IMR-90 (cell line): Measurements from ENCODE around the gene BRSK1. TPM values are rescaled to one million over a fixed set of nuclear protein-coding genes. Genes with fewer than 3 reads are reported as not detected.

Source experiments
- ATAC-seq: fragments of 200-7000 bp; cut with Tn5 transposase; 2 replicates; pipeline ENCODE4 v1.9.1; 2020; ENCODE audit warnings: low read depth, mild to moderate bottlenecking, moderate library complexity
- BruUV-seq: library from RNA; stranded (reverse); fragments of 400-500 nt; replicated peaks from 2 replicates; lab custom pipeline; 2021; lab: Mats Ljungman, UMichigan
- CTCF ChIA-PET: fragments of 300-600 bp; formaldehyde crosslinking; extraction: SDS; loops from one replicate; lab custom pipeline; 2021; ENCODE audit warnings: antibody characterized with exemption; lab: Yijun Ruan, JAX
- POLR2A ChIA-PET: fragments of 300-600 bp; sonication (Branson Sonifier 250); formaldehyde crosslinking; loops from one replicate; lab custom pipeline; 2022; ENCODE audit warnings: antibody characterized with exemption; ENCODE audit not compliant: unreplicated experiment; lab: Charles Lee
- DNase-seq: peaks from one replicate; pipeline ENCODE4 v3.0.0; 2013
- H2AFZ ChIP-seq: replicated peaks from 2 replicates; pipeline ENCODE3; 2013; ENCODE audit warnings: low read length, mild to moderate bottlenecking; ENCODE audit not compliant: poor library complexity
- H2AK5ac ChIP-seq: 2 replicates; pipeline ENCODE4 v1.6.1; 2013; ENCODE audit warnings: low read depth, low read length, inconsistent platforms
- H2AK9ac ChIP-seq: replicated peaks from 2 replicates; pipeline ENCODE3; 2013; ENCODE audit warnings: mild to moderate bottlenecking, low read depth, low read length, moderate library complexity; ENCODE audit not compliant: poor library complexity
- H2BK120ac ChIP-seq: 2 replicates; pipeline ENCODE4 v1.6.1; 2013; ENCODE audit warnings: low read depth, low read length, inconsistent platforms
- H2BK15ac ChIP-seq: 3 replicates; pipeline ENCODE4 v1.6.1; 2013; ENCODE audit warnings: low read depth, low read length, inconsistent platforms
- H2BK20ac ChIP-seq: 2 replicates; pipeline ENCODE4 v1.6.1; 2013; ENCODE audit warnings: low read depth, mild to moderate bottlenecking, inconsistent platforms, low read length, moderate library complexity
- H2BK5ac ChIP-seq: 2 replicates; pipeline ENCODE4 v1.6.1; 2013; ENCODE audit warnings: mild to moderate bottlenecking, low read depth, low read length, inconsistent platforms; ENCODE audit not compliant: poor library complexity, severe bottlenecking
- H3K14ac ChIP-seq: replicated peaks from 2 replicates; pipeline ENCODE4 v1.6.1; 2013; ENCODE audit warnings: low read depth, low read length, inconsistent platforms
- H3K18ac ChIP-seq: 2 replicates; pipeline ENCODE4 v1.6.1; 2013; ENCODE audit warnings: low read depth, low read length, control low read depth
- H3K23ac ChIP-seq: 2 replicates; pipeline ENCODE4 v1.6.1; 2013; ENCODE audit warnings: low read depth, low read length, inconsistent platforms
- H3K27ac ChIP-seq: 2 replicates; pipeline ENCODE4 v1.5.1; 2013; ENCODE audit warnings: mild to moderate bottlenecking, control low read depth, low read length; ENCODE audit not compliant: insufficient read depth
- H3K27me3 ChIP-seq: 2 replicates; pipeline ENCODE4 v1.6.1; 2013; ENCODE audit warnings: low read length; ENCODE audit not compliant: control insufficient read depth, insufficient read depth
- H3K36me3 ChIP-seq: 2 replicates; pipeline ENCODE4 v1.6.1; 2013; ENCODE audit warnings: low read length, mixed read lengths; ENCODE audit not compliant: control insufficient read depth, insufficient read depth
- H3K4ac ChIP-seq: 2 replicates; pipeline ENCODE4 v1.6.1; 2013; ENCODE audit warnings: low read depth, low read length, inconsistent platforms
- H3K4me1 ChIP-seq: 2 replicates; pipeline ENCODE4 v1.6.1; 2013; ENCODE audit warnings: low read length, mixed read lengths; ENCODE audit not compliant: control insufficient read depth, insufficient read depth
- H3K4me2 ChIP-seq: 2 replicates; pipeline ENCODE4 v1.6.1; 2013; ENCODE audit warnings: low read depth, mild to moderate bottlenecking, control low read depth, low read length, moderate library complexity
- H3K4me3 ChIP-seq: 2 replicates; pipeline ENCODE4 v1.5.1; 2013; ENCODE audit warnings: low read depth, mild to moderate bottlenecking, control low read depth, low read length, moderate library complexity; ENCODE audit not compliant: insufficient read depth
- H3K56ac ChIP-seq: 2 replicates; pipeline ENCODE4 v1.6.1; 2013; ENCODE audit warnings: low read length, inconsistent platforms; ENCODE audit not compliant: insufficient read depth; ENCODE audit errors: extremely low read depth
- H3K79me1 ChIP-seq, 2 experiments: 2 replicates each; pipeline ENCODE4 v1.6.1; 2013; ENCODE audit warnings: low read length in 2 of 2, inconsistent platforms in 1 of 2, low read depth in 1 of 2
- H3K9ac ChIP-seq: 2 replicates; pipeline ENCODE4 v1.6.1; 2013; ENCODE audit warnings: low read depth, low read length, control low read depth
- H3K9me1 ChIP-seq: 2 replicates; pipeline ENCODE4 v1.6.1; 2013; ENCODE audit warnings: low read length, inconsistent platforms; ENCODE audit not compliant: insufficient read depth
- H3K9me3 ChIP-seq: 2 replicates; pipeline ENCODE4 v1.6.1; 2013; ENCODE audit warnings: low read length; ENCODE audit not compliant: control insufficient read depth, insufficient read depth
- H4K20me1 ChIP-seq: 2 replicates; pipeline ENCODE4 v1.6.1; 2013; ENCODE audit warnings: low read length, inconsistent platforms; ENCODE audit not compliant: insufficient read depth
- H4K5ac ChIP-seq: 2 replicates; pipeline ENCODE4 v1.6.1; 2013; ENCODE audit warnings: mild to moderate bottlenecking, low read depth, low read length, control low read depth
- H4K8ac ChIP-seq, 2 experiments: 2 replicates each; pipeline ENCODE4 v1.6.1; 2013; ENCODE audit warnings: low read depth in 2 of 2, low read length in 2 of 2, control low read depth in 1 of 2, inconsistent platforms in 1 of 2
- H4K91ac ChIP-seq: 2 replicates; pipeline ENCODE4 v1.6.1; 2013; ENCODE audit warnings: low read depth, low read length, inconsistent platforms; ENCODE audit not compliant: insufficient read depth
- CEBPB ChIP-seq: IDR thresholded peaks from 2 replicates; pipeline ENCODE4 v1.6.1; 2012; ENCODE audit warnings: low read depth, low read length, improper control_type of control experiment
- CHD1 ChIP-seq: IDR thresholded peaks from 2 replicates; pipeline ENCODE4 v1.6.1; 2012; ENCODE audit warnings: low read depth, low read length, improper control_type of control experiment
- MAFK ChIP-seq: IDR thresholded peaks from 2 replicates; pipeline ENCODE4 v1.6.1; 2012; ENCODE audit warnings: low read depth, low read length, improper control_type of control experiment
- MAZ ChIP-seq: IDR thresholded peaks from 2 replicates; pipeline ENCODE4 v1.6.1; 2012; ENCODE audit warnings: low read depth, mild to moderate bottlenecking, low read length, improper control_type of control experiment, moderate library complexity, borderline replicate concordance
- MXI1 ChIP-seq: IDR thresholded peaks from 2 replicates; pipeline ENCODE4 v1.6.1; 2012; ENCODE audit warnings: low read depth, mild to moderate bottlenecking, low read length, moderate library complexity, borderline replicate concordance
- POLR2A ChIP-seq: IDR thresholded peaks from 2 replicates; pipeline ENCODE4 v1.6.1; 2012; ENCODE audit warnings: mild to moderate bottlenecking, low read depth, low read length
- RAD21 ChIP-seq: IDR thresholded peaks from 2 replicates; pipeline ENCODE4 v1.6.1; 2012; ENCODE audit warnings: low read length, improper control_type of control experiment
- RCOR1 ChIP-seq: IDR thresholded peaks from 2 replicates; pipeline ENCODE4 v1.6.1; 2012; ENCODE audit warnings: mild to moderate bottlenecking, low read length, improper control_type of control experiment; ENCODE audit not compliant: insufficient replicate concordance
- RFX5 ChIP-seq: IDR thresholded peaks from 2 replicates; pipeline ENCODE4 v1.8.0; 2012; ENCODE audit warnings: low read depth, mild to moderate bottlenecking, low read length, moderate library complexity
- SMC3 ChIP-seq: fragments of 150-350 bp; IDR thresholded peaks from 2 replicates; pipeline ENCODE4 v1.6.1; 2016; ENCODE audit warnings: low read depth, mild to moderate bottlenecking, antibody characterized with exemption, low read length, moderate library complexity
- whole genome bisulfite sequencing, 2 experiments: methylation state at CpG; one replicate each; pipeline versions ENCODE4 v1.1.5 to v1.1.7; 2013; ENCODE audit warnings: missing lambda C conversion rate in 2 of 2; ENCODE audit not compliant: insufficient read length in 1 of 2; ENCODE audit errors: extremely low coverage in 2 of 2; 5-methylcytosine and 5-hydroxymethylcytosine counted together
- dilution Hi-C: fragments of 300-500 bp; cut with HindIII; formaldehyde crosslinking; loops from one replicate; pipeline ENCODE4 v1.14.3; 2018; ENCODE audit warnings: low sequenced_read_pairs; ENCODE audit not compliant: unreplicated experiment
- in situ Hi-C: fragments of 300-500 bp; cut with MboI; formaldehyde crosslinking; loops from 3 replicates; pipeline ENCODE4 v1.14.3; 2019; ENCODE audit warnings: low sequenced_read_pairs, inconsistent platforms, mixed read lengths
- intact Hi-C: fragments of 100-400 bp; cut with micrococcal nuclease; formaldehyde crosslinking; loops from 2 replicates; pipeline ENCODE4 v1.10.0; 2022
- polyA plus RNA-seq, 3 experiments: library from polyadenylated mRNA; depleted of rRNA; stranded (reverse); fragments of >200 nt; gene quantifications; 2 replicates each; pipeline ENCODE4 v1.2.3, GENCODE V29; 2012; ENCODE audit warnings: low replicate concordance in 1 of 3
- total RNA-seq: library from RNA; depleted of rRNA; stranded (reverse); fragments of >200 nt; gene quantifications from 2 replicates; pipeline ENCODE4 v1.2.3, GENCODE V29; 2012
- TF ChIP-seq, protein P1 (sequence below): fragments of 150-350 bp; IDR thresholded peaks from 2 replicates; pipeline ENCODE4 v1.6.1; 2017; ENCODE audit warnings: mild to moderate bottlenecking, antibody characterized with exemption, low read length, low read depth
- TF ChIP-seq, protein P2 (sequence below): fragments of 150-350 bp; IDR thresholded peaks from 2 replicates; pipeline ENCODE4 v1.6.1; 2016; ENCODE audit warnings: low read depth, mild to moderate bottlenecking, low read length, moderate library complexity, borderline replicate concordance
- TF ChIP-seq, protein P3 (sequence below): conservative IDR thresholded peaks from 2 replicates; pipeline ENCODE4 v1.5.1; 2012; ENCODE audit warnings: mild to moderate bottlenecking, low read depth, low read length, improper control_type of control experiment

BRSK1 gene
- total and polyA plus RNA-seq, 2 of the 4 experiments (the other 2 are of a cell fraction): 2.5 to 22.3 TPM

- no peak overlapping the region for H2AK5ac ChIP-seq
- H3K4ac ChIP-seq: no peak overlapping the region
- H2BK20ac ChIP-seq: no peak overlapping the region
- no peak for DNase-seq
- no peak overlapping the region for H3K9ac ChIP-seq
- ChIA-PET POLR2A (no interaction called here), CTCF (no interaction called here)
- peaks cover 16% of the 10 kb centered on the region for H3K36me3 ChIP-seq
- H3K4me1 ChIP-seq: no peaks in the 10 kb centered on the region; the same call in 1 of the 2 replicates
- in situ Hi-C loops (no loop called here), dilution Hi-C loops (no loop called here), intact Hi-C loops (no loop called here)
- no peak overlapping the region for H2AK9ac ChIP-seq
- H2AFZ ChIP-seq: no peak overlapping the region
- BruUV-seq: no TSS peak
- H3K14ac ChIP-seq: no peak overlapping the region
- no peak for ATAC-seq
- H3K4me3 ChIP-seq: no peak overlapping the region
- no peak overlapping the region for H4K5ac ChIP-seq
- H3K56ac ChIP-seq: no peak overlapping the region
- no peaks in the 10 kb centered on the region for H4K20me1 ChIP-seq
- no peaks in the 10 kb centered on the region for H3K27me3 ChIP-seq
- H3K23ac ChIP-seq: no peak overlapping the region
- peaks cover 1% of the 10 kb centered on the region; the same call in 1 of the 2 replicates for H3K9me3 ChIP-seq
- no peak overlapping the region for H4K8ac ChIP-seq
- TF ChIP-seq MAFK (no peak), MAZ (no peak), RFX5 (no peak), RCOR1 (no peak), CHD1 (no peak), MXI1 (no peak), RAD21 (no peak), CEBPB (no peak), POLR2A (no peak), SMC3 (no peak)
- TF ChIP-seq, protein P1, sequence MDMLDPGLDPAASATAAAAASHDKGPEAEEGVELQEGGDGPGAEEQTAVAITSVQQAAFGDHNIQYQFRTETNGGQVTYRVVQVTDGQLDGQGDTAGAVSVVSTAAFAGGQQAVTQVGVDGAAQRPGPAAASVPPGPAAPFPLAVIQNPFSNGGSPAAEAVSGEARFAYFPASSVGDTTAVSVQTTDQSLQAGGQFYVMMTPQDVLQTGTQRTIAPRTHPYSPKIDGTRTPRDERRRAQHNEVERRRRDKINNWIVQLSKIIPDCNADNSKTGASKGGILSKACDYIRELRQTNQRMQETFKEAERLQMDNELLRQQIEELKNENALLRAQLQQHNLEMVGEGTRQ: no peak
- TF ChIP-seq, protein P2, sequence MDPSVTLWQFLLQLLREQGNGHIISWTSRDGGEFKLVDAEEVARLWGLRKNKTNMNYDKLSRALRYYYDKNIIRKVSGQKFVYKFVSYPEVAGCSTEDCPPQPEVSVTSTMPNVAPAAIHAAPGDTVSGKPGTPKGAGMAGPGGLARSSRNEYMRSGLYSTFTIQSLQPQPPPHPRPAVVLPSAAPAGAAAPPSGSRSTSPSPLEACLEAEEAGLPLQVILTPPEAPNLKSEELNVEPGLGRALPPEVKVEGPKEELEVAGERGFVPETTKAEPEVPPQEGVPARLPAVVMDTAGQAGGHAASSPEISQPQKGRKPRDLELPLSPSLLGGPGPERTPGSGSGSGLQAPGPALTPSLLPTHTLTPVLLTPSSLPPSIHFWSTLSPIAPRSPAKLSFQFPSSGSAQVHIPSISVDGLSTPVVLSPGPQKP: no peak
- TF ChIP-seq, protein P3, sequence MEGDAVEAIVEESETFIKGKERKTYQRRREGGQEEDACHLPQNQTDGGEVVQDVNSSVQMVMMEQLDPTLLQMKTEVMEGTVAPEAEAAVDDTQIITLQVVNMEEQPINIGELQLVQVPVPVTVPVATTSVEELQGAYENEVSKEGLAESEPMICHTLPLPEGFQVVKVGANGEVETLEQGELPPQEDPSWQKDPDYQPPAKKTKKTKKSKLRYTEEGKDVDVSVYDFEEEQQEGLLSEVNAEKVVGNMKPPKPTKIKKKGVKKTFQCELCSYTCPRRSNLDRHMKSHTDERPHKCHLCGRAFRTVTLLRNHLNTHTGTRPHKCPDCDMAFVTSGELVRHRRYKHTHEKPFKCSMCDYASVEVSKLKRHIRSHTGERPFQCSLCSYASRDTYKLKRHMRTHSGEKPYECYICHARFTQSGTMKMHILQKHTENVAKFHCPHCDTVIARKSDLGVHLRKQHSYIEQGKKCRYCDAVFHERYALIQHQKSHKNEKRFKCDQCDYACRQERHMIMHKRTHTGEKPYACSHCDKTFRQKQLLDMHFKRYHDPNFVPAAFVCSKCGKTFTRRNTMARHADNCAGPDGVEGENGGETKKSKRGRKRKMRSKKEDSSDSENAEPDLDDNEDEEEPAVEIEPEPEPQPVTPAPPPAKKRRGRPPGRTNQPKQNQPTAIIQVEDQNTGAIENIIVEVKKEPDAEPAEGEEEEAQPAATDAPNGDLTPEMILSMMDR: no peak
- no peaks in the 10 kb centered on the region for H3K79me1 ChIP-seq
- H2BK120ac ChIP-seq: no peak overlapping the region
- H3K9me1 ChIP-seq: no peaks in the 10 kb centered on the region
- no peak overlapping the region for H2BK15ac ChIP-seq
- no peak overlapping the region for H3K27ac ChIP-seq
- H2BK5ac ChIP-seq: no peak overlapping the region
- no peak overlapping the region for H3K4me2 ChIP-seq
- no peak overlapping the region for H4K91ac ChIP-seq
- whole genome bisulfite sequencing, 2 experiments: no CpG with 5 or more reads among the region's 18 CpGs
- H3K18ac ChIP-seq: no peak overlapping the region
Measured at GRCh38 chr19:55311797-55312196, 28.0 kb downstream of the BRSK1 start.
